Measurements from ENCODE around the gene TP53I11.

TP53I11 gene
- 7.4 to 8.3 reads per million in 2 experiments for total RNA-seq

GRCh38 chr11:44950625-44951476 lies at the start of gene TP53I11:
TSS of gene TP53I11 (minus strand) at chr11:44950883. CDS start at chr11:44938335, 12,548 bp downstream.
- peak; percentile 7 for DNase-seq (ENCODE audit: low read depth)

GRCh38 chr11:44999068-44999467 lies 48.4 kb upstream of the TP53I11 start:
- no peak for DNase-seq (ENCODE audit: low read depth)

GRCh38 chr11:44998051-44998450 lies 47.4 kb upstream of the TP53I11 start:
- DNase-seq (ENCODE audit: low read depth): no peak

- no peak for DNase-seq (ENCODE audit: low read depth)
These were observed 46.9 kb upstream of the TP53I11 start for GRCh38 chr11:44997566-44997965.

GRCh38 chr11:44994753-44995152 lies 44.1 kb upstream of the TP53I11 start:
- no peak for DNase-seq (ENCODE audit: low read depth)

- DNase-seq (ENCODE audit: low read depth): no peak
These were observed 43.5 kb upstream of the TP53I11 start for GRCh38 chr11:44993971-44994704.

GRCh38 chr11:44992774-44993173 lies 42.1 kb upstream of the TP53I11 start:
- DNase-seq (ENCODE audit: low read depth): no peak

GRCh38 chr11:44992181-44992582 lies 41.5 kb upstream of the TP53I11 start:
- DNase-seq (ENCODE audit: low read depth): no peak

GRCh38 chr11:44990665-44991064 lies 40.0 kb upstream of the TP53I11 start:
- DNase-seq (ENCODE audit: low read depth): no peak

- DNase-seq (ENCODE audit: low read depth): no peak
These were observed 39.3 kb upstream of the TP53I11 start for GRCh38 chr11:44989831-44990566.

- DNase-seq (ENCODE audit: low read depth): no peak
These were observed 38.4 kb upstream of the TP53I11 start for GRCh38 chr11:44988981-44989635.

GRCh38 chr11:44988111-44988510 lies 37.4 kb upstream of the TP53I11 start:
- DNase-seq (ENCODE audit: low read depth): no peak

GRCh38 chr11:44987506-44987905 lies 36.8 kb upstream of the TP53I11 start:
- DNase-seq (ENCODE audit: low read depth): no peak

GRCh38 chr11:44986315-44986714 lies 35.6 kb upstream of the TP53I11 start:
- DNase-seq (ENCODE audit: low read depth): no peak

- DNase-seq (ENCODE audit: low read depth): no peak
These were observed 35.0 kb upstream of the TP53I11 start for GRCh38 chr11:44985721-44986120.

GRCh38 chr11:44983786-44984185 lies 33.1 kb upstream of the TP53I11 start:
- DNase-seq (ENCODE audit: low read depth): no peak

- DNase-seq (ENCODE audit: low read depth): no peak
These were observed 31.9 kb upstream of the TP53I11 start for GRCh38 chr11:44982496-44983062.

GRCh38 chr11:44980533-44981427 lies 30.1 kb upstream of the TP53I11 start:
- DNase-seq (ENCODE audit: low read depth): no peak

GRCh38 chr11:44979543-44980399 lies 29.1 kb upstream of the TP53I11 start:
- no peak for DNase-seq (ENCODE audit: low read depth)

- DNase-seq (ENCODE audit: low read depth): no peak
These were observed 28.3 kb upstream of the TP53I11 start for GRCh38 chr11:44978961-44979331.
